ENCODE measurements around the gene KCND3.

GRCh38 chr1:112033439-112034120 is 44.1 kb upstream of the KCND3 start:
- no peak for TF ChIP-seq CTCF (conservative IDR thresholded peaks at IDR 0.05; ENCODE audit: low read length)
- no peak for TF ChIP-seq EZH2phosphoT487 (IDR thresholded peaks at IDR 0.05; ENCODE audit: borderline replicate concordance)
